ENCODE measurements around the gene RELL2. TPM values are rescaled to one million over a fixed set of nuclear protein-coding genes. Genes with fewer than 3 reads are reported as not detected.

Gene RELL2
- total and polyA plus RNA-seq, 11 donors = 0.25 to 2.7 (median 0.72) TPM

DNA sequence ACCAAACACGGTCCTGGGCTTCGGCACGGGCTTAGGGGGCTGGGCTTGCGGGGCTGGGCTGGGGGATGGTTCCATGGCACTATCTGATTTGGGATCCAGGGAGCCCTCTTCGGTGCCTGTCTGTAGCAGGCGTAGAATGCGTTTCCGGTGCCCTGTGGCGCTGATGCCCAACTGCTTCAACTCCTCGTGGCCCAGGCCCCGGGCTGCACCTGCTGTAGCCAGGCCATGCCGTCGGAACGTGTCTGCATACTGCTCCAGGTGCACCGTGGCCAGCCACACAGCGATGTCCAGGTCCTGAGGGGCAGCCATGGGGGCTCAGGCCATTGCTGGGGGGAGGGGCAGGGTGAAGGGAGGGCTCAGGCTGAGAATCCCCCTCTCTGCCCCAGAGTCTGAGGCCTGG is 43.4 kb downstream of the RELL2 start:
- peak overlapping the region in 11 of 12 donors; percentile 79 to 99 (median 89) for H3K27ac ChIP-seq
- no peak for DNase-seq
- peaks cover 0 to 32% (median 8%) of the 10 kb centered on the region in 9 donors for H3K36me3 ChIP-seq
- H3K4me1 ChIP-seq = peaks cover 0 to 52% (median 25%) of the 10 kb centered on the region in 12 donors
- 68 to 78% (median 70%) methylated on average over 5 to 16 of the region's 16 CpGs for WGBS, 4 donors
- intact Hi-C loops (cut with DNase I) = no loop called here
- no peaks in the 10 kb centered on the region for H3K27me3 ChIP-seq
- no peak for TF ChIP-seq POLR2A (IDR thresholded peaks at IDR 0.05)
- no peak for TF ChIP-seq CTCF (IDR thresholded peaks at IDR 0.05)
- H3K4me3 ChIP-seq = peak overlapping the region in 11 of 12 donors; percentile 18 to 79 (median 60)
- H3K9me3 ChIP-seq = no peaks in the 10 kb centered on the region
- ATAC-seq = no peak

DNA sequence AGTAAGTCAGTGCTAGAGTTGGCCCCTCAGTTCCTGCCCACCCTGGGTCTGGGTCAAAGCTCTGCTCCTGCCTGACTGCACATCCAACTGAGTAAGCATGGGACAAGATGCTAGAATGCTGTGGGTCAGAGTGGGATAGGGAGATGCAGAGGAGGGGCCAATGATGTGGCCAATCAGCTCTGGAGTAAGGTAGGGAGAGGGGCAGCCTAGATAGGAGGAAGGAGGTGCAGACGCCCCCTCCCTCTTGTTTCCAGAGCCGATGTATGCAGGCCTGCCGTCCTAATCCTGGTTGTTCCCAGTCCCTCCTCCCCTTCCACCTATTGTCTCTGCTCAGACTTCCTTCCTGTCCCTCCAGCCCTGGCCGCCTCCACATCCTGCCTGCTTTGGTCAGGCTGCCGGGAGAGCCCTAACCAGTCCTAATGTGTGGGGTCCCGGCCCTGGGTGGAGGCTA is 44.0 kb downstream of the RELL2 start:
- TF ChIP-seq CTCF (IDR thresholded peaks at IDR 0.05) (no peak), POLR2A (IDR thresholded peaks at IDR 0.05) (peak in 1 of 2 donors; percentile 31)
- ATAC-seq = peak; percentile 49 to 84 (median 72)
- Histone ChIP-seq H3K27ac (peak overlapping the region; percentile 76 to 99 (median 92)), H3K27me3 (no peaks in the 10 kb centered on the region), H3K9me3 (no peaks in the 10 kb centered on the region), H3K4me3 (peak overlapping the region in 11 of 12 donors; percentile 49 to 79 (median 62)), H3K36me3 (peaks cover 0 to 32% (median 8%) of the 10 kb centered on the region in 9 donors), H3K4me1 (peaks cover 0 to 52% (median 25%) of the 10 kb centered on the region in 12 donors)
- DNase-seq = peak; percentile 75 to 87 (median 83)
- intact Hi-C loops (cut with DNase I) = no loop called here
- WGBS, 4 donors = 41 to 56% (median 52%) methylated on average over 6 of the region's 6 CpGs

- Histone ChIP-seq H3K27me3 (no peaks in the 10 kb centered on the region), H3K4me1 (peaks cover 0 to 52% (median 25%) of the 10 kb centered on the region in 12 donors), H3K9me3 (no peaks in the 10 kb centered on the region), H3K36me3 (peaks cover 0 to 32% (median 8%) of the 10 kb centered on the region in 9 donors), H3K4me3 (peak overlapping the region; percentile 34 to 79 (median 62)), H3K27ac (peak overlapping the region; percentile 76 to 99 (median 92))
- WGBS, 4 donors = 35 to 57% (median 50%) methylated on average over 2 of the region's 2 CpGs
- no peak for ATAC-seq
- TF ChIP-seq POLR2A (IDR thresholded peaks at IDR 0.05) (no peak), CTCF (IDR thresholded peaks at IDR 0.05) (no peak)
- intact Hi-C loops (cut with DNase I) = no loop called here
- no peak for DNase-seq
Measured at GRCh38 chr5:141681295-141681694, 44.5 kb downstream of the RELL2 start.

DNA sequence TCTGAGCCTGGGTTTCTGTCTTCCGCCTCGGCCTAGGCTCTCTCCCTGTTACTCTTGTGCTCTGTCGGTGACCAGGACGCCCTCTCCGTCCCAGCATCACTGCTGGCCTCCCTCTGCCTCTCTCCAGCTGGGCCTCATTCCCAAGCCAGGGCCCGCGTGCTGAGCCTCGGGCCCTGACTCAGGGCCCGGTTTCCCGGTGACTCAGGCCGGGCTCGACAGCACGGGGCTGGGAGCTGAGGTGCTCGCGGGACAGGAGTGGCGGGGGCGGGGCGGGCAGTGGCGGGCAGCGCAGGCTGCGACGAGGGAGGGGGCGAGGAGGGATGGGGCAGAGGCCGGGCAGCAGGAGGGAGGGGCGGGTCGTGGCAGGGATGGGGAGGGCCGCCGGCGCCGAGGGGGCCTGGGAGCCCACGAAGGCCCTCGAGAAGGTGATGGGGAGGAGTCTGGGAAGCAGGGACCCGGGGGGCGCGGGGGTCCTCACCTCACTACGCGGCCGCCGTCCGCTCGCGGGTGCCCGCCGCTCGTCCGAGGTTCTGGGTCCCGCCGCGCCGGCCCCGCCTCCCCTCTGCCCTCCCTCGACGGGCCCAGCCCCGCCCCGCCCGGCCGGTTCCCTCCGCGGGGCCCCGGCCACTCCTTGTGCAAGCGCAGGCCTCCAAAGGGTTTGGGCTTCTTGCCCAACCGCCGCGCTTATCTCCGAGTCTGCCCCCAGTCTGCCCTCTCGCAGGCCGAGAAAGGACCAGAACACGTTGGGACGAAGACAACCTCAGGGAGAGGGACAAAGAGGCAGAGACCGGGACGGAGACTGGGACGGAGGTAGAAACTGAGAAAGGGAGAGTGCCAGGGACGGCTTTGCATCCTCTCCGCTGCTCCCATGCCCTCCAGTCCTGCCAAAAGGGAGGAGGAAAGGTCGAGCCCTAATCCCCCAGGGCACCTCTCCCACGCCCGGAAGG is 45.2 kb downstream of the RELL2 start, which contains the start of gene ARAP3:
Gene ARAP3, minus strand, starts transcription at position 536 of the 947 bp plus-strand sequence. CDS start 1,744 bp downstream, outside the sequence.
- 3 to 6% (median 4%) methylated on average over 48 to 77 of the region's 77 CpGs for WGBS, 4 donors
- peak within 1 kb of the TSS; percentile 76 to 99 (median 92) for H3K27ac ChIP-seq
- H3K27me3 ChIP-seq = no peaks in the 10 kb centered on the region
- H3K9me3 ChIP-seq = no peaks in the 10 kb centered on the region
- DNase-seq = peak; percentile 88 to 94 (median 94)
- peaks cover 0 to 26% (median 8%) of the 10 kb centered on the region in 9 donors for H3K36me3 ChIP-seq
- TF ChIP-seq POLR2A (IDR thresholded peaks at IDR 0.05) (peak in 1 of 2 donors; percentile 17), CTCF (IDR thresholded peaks at IDR 0.05) (no peak)
- peaks cover 0 to 55% (median 26%) of the 10 kb centered on the region in 12 donors for H3K4me1 ChIP-seq
- peak; percentile 77 to 92 (median 85) for ATAC-seq
- H3K4me3 ChIP-seq = peak within 1 kb of the TSS; percentile 34 to 79 (median 62)
- intact Hi-C loops (cut with DNase I) = no loop called here
